GM06990 (cell line): Measurements from ENCODE around the gene SLX1A.
"Not testable (repeated sequence)": the region's sequence is repeated elsewhere in the genome, so short reads cannot be mapped to it uniquely, and the experiment has no call there.

Experiments used
- DNase-seq: peaks from one replicate; pipeline ENCODE4 v3.0.0-alpha.2; 2011; ENCODE audit not compliant: insufficient read length; ENCODE audit errors: extremely low read depth
- H3K27me3 ChIP-seq: replicated peaks from 2 replicates; pipeline ENCODE4 v1.6.0; 2011; ENCODE audit warnings: low read length; ENCODE audit not compliant: control insufficient read depth, insufficient read depth
- H3K36me3 ChIP-seq: 2 replicates; pipeline ENCODE4 v1.5.1; 2011; ENCODE audit warnings: low read length; ENCODE audit not compliant: control insufficient read depth, insufficient read depth
- H3K4me3 ChIP-seq: replicated peaks from 2 replicates; pipeline ENCODE4 v1.5.1; 2011; ENCODE audit warnings: low read depth, mild to moderate bottlenecking, control low read depth, low read length
- TF ChIP-seq, protein P1 (sequence below): IDR thresholded peaks from 2 replicates; pipeline ENCODE4 v1.5.1; 2011; ENCODE audit warnings: low read length, control low read depth, mild to moderate bottlenecking, inconsistent platforms; ENCODE audit not compliant: insufficient read depth, poor library complexity, severe bottlenecking

Gene SLX1A

DNA sequence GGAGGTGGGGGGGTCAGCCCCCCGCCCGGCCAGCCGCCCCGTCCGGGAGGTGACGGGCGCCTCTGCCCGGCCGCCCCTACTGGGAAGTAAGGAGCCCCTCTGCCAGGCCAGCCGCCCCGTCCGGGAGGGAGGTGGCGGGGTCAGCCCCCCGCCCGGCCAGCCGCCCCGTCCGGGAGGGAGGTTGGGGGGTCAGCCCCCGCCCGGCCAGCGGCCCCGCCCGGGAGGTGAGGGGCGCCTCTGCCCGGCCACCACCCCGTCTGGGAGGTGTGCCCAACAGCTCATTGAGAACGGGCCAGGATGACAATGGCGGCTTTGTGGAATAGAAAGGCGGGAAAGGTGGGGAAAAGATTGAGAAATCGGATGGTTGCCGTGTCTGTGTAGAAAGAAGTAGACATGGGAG, 23.5 kb upstream of the SLX1A start:
- not testable (repeated sequence) for DNase-seq, H3K4me3 ChIP-seq, H3K27me3 ChIP-seq, H3K36me3 ChIP-seq

DNA sequence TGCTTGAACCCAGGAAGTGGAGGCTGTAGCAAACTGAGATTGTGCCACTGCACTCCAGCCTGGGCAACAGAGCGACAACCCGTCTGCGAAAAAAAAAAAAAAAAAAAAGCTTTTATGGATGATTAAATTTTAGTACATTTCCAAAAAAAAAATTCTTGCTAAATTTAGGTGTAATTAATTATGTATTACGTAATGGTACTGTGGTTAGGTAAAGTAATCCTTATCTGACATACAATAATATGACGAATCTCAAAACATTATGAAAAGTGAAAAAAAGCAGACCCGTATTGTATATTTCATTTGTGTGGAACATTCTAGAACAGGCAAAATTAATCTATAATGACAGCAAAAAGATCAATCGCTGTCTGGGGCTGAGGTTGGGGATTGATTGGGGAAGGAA, 20.6 kb upstream of the SLX1A start:
- TF ChIP-seq, protein P1, sequence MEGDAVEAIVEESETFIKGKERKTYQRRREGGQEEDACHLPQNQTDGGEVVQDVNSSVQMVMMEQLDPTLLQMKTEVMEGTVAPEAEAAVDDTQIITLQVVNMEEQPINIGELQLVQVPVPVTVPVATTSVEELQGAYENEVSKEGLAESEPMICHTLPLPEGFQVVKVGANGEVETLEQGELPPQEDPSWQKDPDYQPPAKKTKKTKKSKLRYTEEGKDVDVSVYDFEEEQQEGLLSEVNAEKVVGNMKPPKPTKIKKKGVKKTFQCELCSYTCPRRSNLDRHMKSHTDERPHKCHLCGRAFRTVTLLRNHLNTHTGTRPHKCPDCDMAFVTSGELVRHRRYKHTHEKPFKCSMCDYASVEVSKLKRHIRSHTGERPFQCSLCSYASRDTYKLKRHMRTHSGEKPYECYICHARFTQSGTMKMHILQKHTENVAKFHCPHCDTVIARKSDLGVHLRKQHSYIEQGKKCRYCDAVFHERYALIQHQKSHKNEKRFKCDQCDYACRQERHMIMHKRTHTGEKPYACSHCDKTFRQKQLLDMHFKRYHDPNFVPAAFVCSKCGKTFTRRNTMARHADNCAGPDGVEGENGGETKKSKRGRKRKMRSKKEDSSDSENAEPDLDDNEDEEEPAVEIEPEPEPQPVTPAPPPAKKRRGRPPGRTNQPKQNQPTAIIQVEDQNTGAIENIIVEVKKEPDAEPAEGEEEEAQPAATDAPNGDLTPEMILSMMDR, result no peak
- Histone ChIP-seq H3K4me3 (no peak overlapping the region), H3K27me3 (no peaks in the 10 kb centered on the region), H3K36me3 (no peaks in the 10 kb centered on the region)
- no peak for DNase-seq

DNA sequence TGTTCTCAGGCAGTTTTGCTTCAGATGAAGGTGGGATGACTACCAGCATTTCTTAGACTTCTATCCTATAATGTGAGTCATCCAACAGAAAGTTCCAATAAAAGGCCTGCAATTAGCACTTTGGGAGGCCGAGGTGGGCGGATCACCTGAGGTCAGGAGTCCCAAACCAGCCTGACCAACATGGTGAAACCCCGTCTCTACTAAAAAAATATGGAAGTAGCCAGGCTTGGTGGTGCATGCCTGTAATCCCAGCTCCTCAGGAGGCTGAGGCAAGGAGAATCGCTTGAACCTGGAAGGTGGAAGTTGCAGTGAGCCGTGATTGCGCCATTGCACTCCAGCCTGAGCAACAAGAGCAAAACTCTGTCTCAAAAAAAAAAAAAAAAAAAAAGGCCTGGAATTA, 16.8 kb upstream of the SLX1A start:
- H3K4me3 ChIP-seq, DNase-seq, H3K36me3 ChIP-seq, H3K27me3 ChIP-seq: not testable (repeated sequence)

DNA sequence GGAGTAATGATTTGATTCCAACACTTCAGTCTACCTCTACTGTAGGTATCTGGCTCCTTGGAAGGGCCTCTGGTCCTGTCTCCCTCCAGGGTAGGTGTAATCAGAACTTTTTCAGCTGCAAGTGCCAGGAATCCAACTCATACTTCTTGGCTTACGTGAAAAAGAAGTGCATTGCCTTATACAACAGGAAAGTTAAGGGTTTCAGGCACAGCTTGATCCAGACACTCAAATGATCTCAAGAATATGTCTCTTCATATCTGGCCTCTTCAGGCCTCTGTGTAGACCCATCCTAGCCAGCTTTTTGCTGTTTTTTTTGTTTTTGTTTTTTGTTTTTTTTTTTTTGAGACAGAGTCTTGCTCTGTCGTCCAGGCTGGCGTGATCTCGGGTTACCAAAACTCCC, 14.5 kb upstream of the SLX1A start:
- Histone ChIP-seq H3K27me3 (no peaks in the 10 kb centered on the region), H3K4me3 (no peak overlapping the region), H3K36me3 (0 out of 2 replicates have a peak, but pooled peaks cover 1% of the 10 kb centered on the region)
- no peak for DNase-seq
- TF ChIP-seq, protein P1, result no peak

DNA sequence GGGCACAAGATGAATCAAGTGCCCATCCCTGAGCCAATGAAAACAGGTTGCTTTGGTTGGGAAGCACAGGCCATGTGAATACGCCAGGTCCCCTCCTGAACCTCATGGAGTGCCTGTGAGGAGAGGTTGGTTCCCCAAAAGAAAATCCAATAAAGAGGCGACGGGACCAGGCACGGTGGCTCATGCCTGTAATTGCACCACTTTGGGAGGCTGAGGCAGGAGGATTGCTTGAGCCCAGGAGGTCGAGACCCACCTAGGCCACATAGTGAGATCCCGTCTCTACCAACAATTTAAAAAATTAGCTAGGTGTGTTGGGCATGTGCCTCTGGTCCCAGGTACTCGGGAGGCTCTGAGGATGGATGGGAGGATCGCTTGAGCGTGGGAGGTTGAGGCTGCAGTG, 13.7 kb upstream of the SLX1A start:
- TF ChIP-seq, protein P1, result no peak
- no peaks in the 10 kb centered on the region for H3K27me3 ChIP-seq
- H3K4me3 ChIP-seq, result no peak overlapping the region
- DNase-seq, result no peak
- H3K36me3 ChIP-seq, result peaks cover 7% of the 10 kb centered on the region

DNA sequence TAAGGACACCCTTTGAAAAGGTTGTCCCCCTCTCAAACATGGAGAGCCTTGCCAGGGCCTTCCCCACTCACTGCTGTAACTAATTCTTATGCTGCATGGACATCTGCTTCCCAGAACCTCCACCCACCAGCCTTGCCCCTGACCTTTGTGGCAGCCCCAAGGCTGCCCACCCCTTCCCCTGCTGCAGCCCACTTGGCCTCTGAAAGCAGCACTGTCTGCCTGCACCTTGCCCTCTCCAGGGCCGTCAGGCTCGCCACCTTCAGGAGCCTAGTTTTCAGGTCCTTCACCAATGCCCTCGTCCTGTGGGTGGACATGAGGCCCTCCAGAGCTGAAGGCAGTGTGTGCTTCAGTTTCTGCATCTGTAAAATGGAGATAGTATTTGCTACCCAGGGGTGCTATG, 12.9 kb upstream of the SLX1A start:
- TF ChIP-seq, protein P1, result no peak
- H3K36me3 ChIP-seq, result peaks cover 13% of the 10 kb centered on the region
- no peak overlapping the region for H3K4me3 ChIP-seq
- no peak for DNase-seq
- no peaks in the 10 kb centered on the region for H3K27me3 ChIP-seq
